GM12878 (cell line): Measurements from ENCODE around the gene MYOCD. TPM values are rescaled to one million over a fixed set of nuclear protein-coding genes. Genes with fewer than 3 reads are reported as not detected.

ENCODE experiments used
- ATAC-seq: fragments of 200-7000 bp; cut with Tn5 transposase; 3 replicates; pipeline ENCODE4 v1.9.1; 2020; ENCODE audit warnings: mild to moderate bottlenecking, moderate library complexity
- BruUV-seq: library from RNA; stranded (reverse); fragments of 400-500 nt; replicated peaks from 2 replicates; lab custom pipeline; 2021; lab: Mats Ljungman, UMichigan
- CTCF ChIA-PET: fragments of 300-600 bp; sonication (Branson Sonifier 250); formaldehyde crosslinking; extraction: SDS; loops from one replicate; lab custom pipeline; 2021; ENCODE audit warnings: inconsistent platforms; lab: Yijun Ruan, JAX
- POLR2A ChIA-PET: fragments of 350-600 bp; formaldehyde crosslinking; extraction: SDS; loops from one replicate; lab custom pipeline; 2021; ENCODE audit warnings: inconsistent platforms; lab: Charles Lee
- RAD21 ChIA-PET: fragments of 300-600 bp; sonication (Branson Sonifier 250); formaldehyde crosslinking; loops from one replicate; lab custom pipeline; 2023; ENCODE audit warnings: antibody characterized with exemption; ENCODE audit not compliant: unreplicated experiment; lab: Charles Lee
- SMC1A ChIA-PET: fragments of 300-600 bp; sonication (Branson Sonifier 250); formaldehyde crosslinking; loops from one replicate; lab custom pipeline; 2023; ENCODE audit not compliant: unreplicated experiment, uncharacterized antibody; lab: Charles Lee
- DNase-seq: peaks from one replicate; pipeline ENCODE4 v3.0.0-alpha.2; 2011; ENCODE audit warnings: low read depth, low spot score
- FAIRE-seq: peaks from 3 replicates; lab custom pipeline; 2011; peaks lifted over from hg19 to GRCh38; lab: Jason Lieb, UNC
- H2AFZ ChIP-seq: 2 replicates; pipeline ENCODE4 v1.6.0; 2011; ENCODE audit warnings: low read depth, low read length, control low read depth; ENCODE audit not compliant: control insufficient read depth
- H3K27ac ChIP-seq: 2 replicates; pipeline ENCODE4 v1.5.1; 2011; ENCODE audit warnings: control low read depth; ENCODE audit not compliant: control insufficient read depth, insufficient read depth
- H3K27me3 ChIP-seq, 2 experiments: replicated peaks in 1 of 2; 2 replicates each; pipeline versions ENCODE4 v1.6.0 to v1.6.1; 2011; ENCODE audit warnings: low read length in 1 of 2; ENCODE audit not compliant: control insufficient read depth in 2 of 2, insufficient read depth in 2 of 2
- H3K36me3 ChIP-seq, 2 experiments: 2 replicates each; pipeline ENCODE4 v1.5.1; 2011; ENCODE audit warnings: low read length in 1 of 2; ENCODE audit not compliant: control insufficient read depth in 2 of 2, insufficient read depth in 2 of 2
- H3K4me1 ChIP-seq: 2 replicates; pipeline ENCODE4 v1.6.1; 2011; ENCODE audit warnings: mild to moderate bottlenecking, low read length, moderate library complexity, mixed read lengths; ENCODE audit not compliant: control insufficient read depth, insufficient read depth
- H3K4me2 ChIP-seq: 2 replicates; pipeline ENCODE4 v1.6.0; 2011; ENCODE audit warnings: control low read depth; ENCODE audit not compliant: control insufficient read depth, insufficient read depth
- H3K4me3 ChIP-seq: fragments of 200-600 bp; sonication (generic); 2 replicates; pipeline ENCODE4 v1.5.1; 2016
- H3K79me2 ChIP-seq: 2 replicates; pipeline ENCODE4 v1.6.0; 2011; ENCODE audit warnings: low read length; ENCODE audit not compliant: control insufficient read depth, insufficient read depth
- H3K9ac ChIP-seq: 2 replicates; pipeline ENCODE4 v1.8.0; 2011; ENCODE audit warnings: low read length, control low read depth, mixed read lengths; ENCODE audit not compliant: control insufficient read depth, insufficient read depth
- H3K9me3 ChIP-seq: replicated peaks from 3 replicates; pipeline ENCODE4 v1.5.1; 2011; ENCODE audit warnings: mild to moderate bottlenecking, low read length; ENCODE audit not compliant: control insufficient read depth, insufficient read depth
- H4K20me1 ChIP-seq: 2 replicates; pipeline ENCODE4 v1.6.0; 2011; ENCODE audit not compliant: control insufficient read depth, insufficient read depth
- EGR1 ChIP-seq, 2 experiments: IDR thresholded peaks; 1 replicate in 1 of 2; 2 replicates in 1 of 2; pipeline ENCODE4 v1.6.1; 2011 to 2012; ENCODE audit warnings: low read depth in 2 of 2, low read length in 2 of 2, borderline replicate concordance in 1 of 2, mild to moderate bottlenecking in 1 of 2, moderate library complexity in 1 of 2
- FOXK2 ChIP-seq: fragments of 450-650 bp; IDR thresholded peaks from 2 replicates; pipeline ENCODE4 v1.6.1; 2017; ENCODE audit warnings: mild to moderate bottlenecking, moderate library complexity
- GATAD2B ChIP-seq: fragments of 450-650 bp; conservative IDR thresholded peaks from 2 replicates; pipeline ENCODE4 v1.6.1; 2017; ENCODE audit warnings: low read depth, mild to moderate bottlenecking, moderate library complexity
- HCFC1 ChIP-seq: fragments of 150-350 bp; IDR thresholded peaks from 2 replicates; pipeline ENCODE4 v1.6.1; 2014; ENCODE audit warnings: low read length
- IRF5 ChIP-seq: fragments of 450-650 bp; IDR thresholded peaks from 2 replicates; pipeline ENCODE4 v1.6.1; 2017; ENCODE audit warnings: borderline replicate concordance
- KLF5 ChIP-seq: fragments of 450-650 bp; IDR thresholded peaks from 2 replicates; pipeline ENCODE4 v1.6.1; 2014; ENCODE audit warnings: mild to moderate bottlenecking; ENCODE audit not compliant: partially characterized antibody
- MEF2A ChIP-seq: IDR thresholded peaks from 2 replicates; pipeline ENCODE4 v1.6.1; 2011; ENCODE audit warnings: low read depth, mild to moderate bottlenecking, low read length, moderate library complexity; ENCODE audit not compliant: insufficient read depth
- MXI1 ChIP-seq: fragments of 150-350 bp; IDR thresholded peaks from 2 replicates; pipeline ENCODE4 v1.6.1; 2011; ENCODE audit warnings: low read depth, mild to moderate bottlenecking, inconsistent platforms, low read length, improper control_type of control experiment
- NR2C2 ChIP-seq: IDR thresholded peaks from 2 replicates; pipeline ENCODE4 v1.6.1; 2011; ENCODE audit warnings: borderline replicate concordance, low read depth; ENCODE audit not compliant: control insufficient read depth, insufficient read length
- NRF1 ChIP-seq: conservative IDR thresholded peaks from 2 replicates; pipeline ENCODE4 v1.6.1; 2011; ENCODE audit warnings: mild to moderate bottlenecking, low read depth, low read length, improper control_type of control experiment
- POLR2AphosphoS2 ChIP-seq: IDR thresholded peaks from 2 replicates; pipeline ENCODE4 v1.6.1; 2011; ENCODE audit warnings: low read depth, mild to moderate bottlenecking, low read length, improper control_type of control experiment, moderate library complexity
- RAD21 ChIP-seq: IDR thresholded peaks from 2 replicates; pipeline ENCODE4 v1.6.1; 2011; ENCODE audit warnings: mild to moderate bottlenecking, low read depth, low read length, moderate library complexity; ENCODE audit not compliant: insufficient read depth
- RB1 ChIP-seq: fragments of 450-650 bp; formaldehyde crosslinking; IDR thresholded peaks from 2 replicates; pipeline ENCODE4 v1.6.1; 2017; ENCODE audit warnings: mild to moderate bottlenecking, borderline replicate concordance
- RFX5 ChIP-seq: IDR thresholded peaks from 2 replicates; pipeline ENCODE4 v1.6.1; 2011; ENCODE audit warnings: low read depth, low read length, improper control_type of control experiment
- SIN3A ChIP-seq: IDR thresholded peaks from 2 replicates; pipeline ENCODE4 v1.6.1; 2012; ENCODE audit warnings: low read depth, low read length, improper control_type of control experiment
- SMAD5 ChIP-seq: IDR thresholded peaks from 2 replicates; pipeline ENCODE4 v1.6.1; 2016; ENCODE audit warnings: antibody characterized with exemption, low read depth
- SMARCA5 ChIP-seq: fragments of 450-650 bp; IDR thresholded peaks from 2 replicates; pipeline ENCODE4 v1.6.1; 2017; ENCODE audit warnings: mild to moderate bottlenecking
- TCF7 ChIP-seq: IDR thresholded peaks from 2 replicates; pipeline ENCODE4 v1.6.1; 2014; ENCODE audit warnings: antibody characterized with exemption, borderline replicate concordance
- ZNF622 ChIP-seq: fragments of 450-650 bp; IDR thresholded peaks from 2 replicates; pipeline ENCODE4 v1.6.1; 2017; ENCODE audit warnings: mild to moderate bottlenecking, inconsistent platforms
- whole genome bisulfite sequencing: methylation state at CpG from one replicate; pipeline ENCODE4 v1.1.6; 2016; ENCODE audit warnings: low lambda C conversion rate; ENCODE audit not compliant: insufficient replicate concordance, insufficient coverage; ENCODE audit errors: missing lambda C conversion rate; 5-methylcytosine and 5-hydroxymethylcytosine counted together
- in situ Hi-C: fragments of 300-500 bp; cut with MboI; formaldehyde crosslinking; loops from 9 replicates; pipeline ENCODE4 v1.14.3; 2018; ENCODE audit warnings: mixed read lengths
- intact Hi-C: fragments of 100-400 bp; cut with micrococcal nuclease; formaldehyde crosslinking; loops from one replicate; pipeline ENCODE4 v1.14.2; 2022; ENCODE audit not compliant: unreplicated experiment
- polyA plus RNA-seq, 11 experiments: library from polyadenylated mRNA; depleted of rRNA in 4 of 11; unstranded in 6 of 11; stranded (reverse) in 5 of 11; fragments of >200 nt; fragmentation: Nextera tagmentation in 4 of 11; fragmentation: Illumina TruSeq in 1 of 11; extraction: Ambion mirVana in 4 of 11; extraction: Trizol in 1 of 11; gene quantifications; 1 replicate in 1 of 11; 2 replicates in 10 of 11; pipeline versions ENCODE4 v1.2.1 to v1.2.3, GENCODE V29; 2011 to 2016; ENCODE audit warnings: inconsistent platforms in 2 of 11, missing spikeins in 2 of 11, low read depth in 1 of 11
- total RNA-seq, 4 experiments: library from RNA; depleted of rRNA in 3 of 4; stranded (reverse); fragments of >200 nt in 3 of 4; fragmentation: Illumina TruSeq in 1 of 4; extraction: Trizol in 1 of 4; gene quantifications; 2 replicates each; pipeline versions ENCODE4 v1.2.1 to v1.2.3, GENCODE V29; 2013 to 2021
- TF ChIP-seq, protein P1 (sequence below): fragments of 450-650 bp; IDR thresholded peaks from 2 replicates; pipeline ENCODE4 v1.6.1; 2016; ENCODE audit warnings: mild to moderate bottlenecking

The MYOCD gene
- total and polyA plus RNA-seq, 10 of the 15 experiments (the other 5 are each of a cell fraction or from before 2014, with no cell fraction given): not detected

DNA sequence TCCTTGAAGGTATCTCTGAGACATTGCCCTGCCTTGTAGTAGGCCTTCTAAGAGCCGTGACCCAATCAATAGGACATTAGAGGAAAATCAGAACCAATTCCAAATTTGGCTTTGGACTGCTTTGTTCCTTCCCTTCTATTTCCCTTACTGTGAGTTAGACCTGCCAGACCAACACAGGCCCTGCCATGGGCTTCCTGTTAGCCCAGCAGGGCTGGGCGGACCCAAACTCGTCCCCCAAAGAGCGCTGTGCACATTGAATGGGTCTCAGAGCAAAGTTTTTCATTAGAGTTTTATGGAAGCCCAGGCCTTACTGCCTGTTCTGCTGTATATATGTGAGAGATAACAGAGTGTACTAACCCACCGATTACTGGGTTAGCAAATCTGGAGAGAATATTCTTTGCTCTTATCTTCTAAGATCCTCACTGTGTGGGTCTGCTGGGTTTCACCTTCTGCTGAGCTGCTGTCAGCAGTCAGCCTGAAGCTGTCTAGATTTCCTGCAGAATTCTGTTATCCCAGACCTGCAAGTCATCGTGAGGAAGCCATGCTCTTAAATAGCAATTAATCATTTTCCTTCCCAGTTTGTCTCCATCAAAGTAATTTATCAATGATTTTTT, 129.3 kb downstream of the MYOCD start:
- Histone ChIP-seq H3K4me1 (peaks cover 10% of the 10 kb centered on the region), H3K4me2 (peak overlapping the region; percentile 38; the same call in 1 of the 2 replicates), H3K79me2 (no peaks in the 10 kb centered on the region; the same call in 1 of the 2 replicates), H4K20me1 (no peaks in the 10 kb centered on the region), H3K27me3 (no peaks in the 10 kb centered on the region; a peak in 1 of 4 replicates), H3K9ac (no peak overlapping the region), H3K4me3 (no peak overlapping the region), H2AFZ (no peak overlapping the region), H3K36me3 (no peaks in the 10 kb centered on the region), H3K9me3 (no peaks in the 10 kb centered on the region), H3K27ac (no peak overlapping the region)
- in situ Hi-C loops: no loop called here
- ChIA-PET SMC1A (interaction anchor here (0.7 kb wide), 1 partner anchor 493 kb away, joined by 5 read pairs; no protein-coding TSS in a partner anchor), CTCF (no interaction called here), POLR2A (no interaction called here), RAD21 (no interaction called here)
- TF ChIP-seq RAD21: no peak
- TF ChIP-seq IRF5: no peak
- TF ChIP-seq NR2C2: no peak
- TF ChIP-seq HCFC1: no peak
- TF ChIP-seq NRF1: no peak
- TF ChIP-seq SMARCA5: no peak
- TF ChIP-seq SIN3A: no peak
- TF ChIP-seq RB1: no peak
- TF ChIP-seq KLF5: no peak
- no peak for TF ChIP-seq ZNF622
- TF ChIP-seq POLR2AphosphoS2: no peak
- TF ChIP-seq FOXK2: no peak
- no peak for TF ChIP-seq EGR1 (IDR thresholded peaks at IDR 0.05; ENCODE audit: borderline replicate concordance in 1 of 2, low read depth in 2 of 2, low read length in 2 of 2)
- TF ChIP-seq TCF7: no peak
- no peak for TF ChIP-seq MXI1
- no peak for TF ChIP-seq RFX5
- TF ChIP-seq, protein P1, sequence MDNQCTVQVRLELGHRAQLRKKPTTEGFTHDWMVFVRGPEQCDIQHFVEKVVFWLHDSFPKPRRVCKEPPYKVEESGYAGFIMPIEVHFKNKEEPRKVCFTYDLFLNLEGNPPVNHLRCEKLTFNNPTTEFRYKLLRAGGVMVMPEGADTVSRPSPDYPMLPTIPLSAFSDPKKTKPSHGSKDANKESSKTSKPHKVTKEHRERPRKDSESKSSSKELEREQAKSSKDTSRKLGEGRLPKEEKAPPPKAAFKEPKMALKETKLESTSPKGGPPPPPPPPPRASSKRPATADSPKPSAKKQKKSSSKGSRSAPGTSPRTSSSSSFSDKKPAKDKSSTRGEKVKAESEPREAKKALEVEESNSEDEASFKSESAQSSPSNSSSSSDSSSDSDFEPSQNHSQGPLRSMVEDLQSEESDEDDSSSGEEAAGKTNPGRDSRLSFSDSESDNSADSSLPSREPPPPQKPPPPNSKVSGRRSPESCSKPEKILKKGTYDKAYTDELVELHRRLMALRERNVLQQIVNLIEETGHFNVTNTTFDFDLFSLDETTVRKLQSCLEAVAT: no peak
- TF ChIP-seq GATAD2B: no peak
- TF ChIP-seq MEF2A: no peak
- no peak for TF ChIP-seq SMAD5
- 48% methylated on average over 6 of the region's 6 CpGs for WGBS
- no peak for FAIRE-seq
- BruUV-seq: no TSS peak
- no peak for DNase-seq
- ATAC-seq: no peak
- intact Hi-C loops: no loop called here
